ENCODE measurements around the gene UBE3B.

Gene UBE3B

GRCh38 chr12:109580272-109580671, 102.8 kb downstream of the UBE3B start:
- no peak for DNase-seq

GRCh38 chr12:109580684-109581333, 103.4 kb downstream of the UBE3B start:
- no peak for DNase-seq

DNA sequence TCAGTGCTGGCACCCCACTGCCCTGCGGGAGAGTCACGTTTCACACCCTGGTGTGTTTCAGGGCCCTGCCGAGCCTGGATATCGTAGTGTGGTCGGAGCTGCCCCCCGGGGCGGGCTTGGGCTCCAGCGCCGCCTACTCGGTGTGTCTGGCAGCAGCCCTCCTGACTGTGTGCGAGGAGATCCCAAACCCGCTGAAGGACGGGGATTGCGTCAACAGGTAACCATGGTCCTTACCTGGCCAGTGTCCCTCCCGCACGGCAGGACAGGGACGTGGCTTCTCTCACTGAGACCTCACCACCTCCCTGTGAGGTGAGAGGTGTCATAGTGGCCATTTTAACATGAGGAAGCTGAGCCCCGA, 103.9 kb downstream of the UBE3B start:
- no peak for DNase-seq

DNA sequence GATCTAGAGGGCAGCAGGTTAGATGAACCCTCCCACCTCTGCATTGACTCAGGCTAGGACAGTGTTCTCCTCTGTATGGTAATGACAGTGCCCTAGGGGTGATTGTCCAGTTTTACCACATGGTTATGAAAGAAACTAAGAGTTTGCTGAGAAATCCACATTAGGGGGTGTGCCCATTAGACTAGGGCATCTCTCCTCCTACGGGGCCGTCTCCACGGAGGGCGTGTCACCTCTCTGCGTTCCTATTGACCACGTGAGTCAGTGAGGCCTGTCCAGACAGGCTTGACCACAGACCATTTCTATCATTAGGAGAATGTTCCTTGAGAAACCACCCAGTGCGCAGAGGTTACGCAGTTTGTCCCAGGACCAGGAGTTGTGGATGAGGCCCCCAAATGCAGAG, 104.4 kb downstream of the UBE3B start:
- DNase-seq: no peak

DNA sequence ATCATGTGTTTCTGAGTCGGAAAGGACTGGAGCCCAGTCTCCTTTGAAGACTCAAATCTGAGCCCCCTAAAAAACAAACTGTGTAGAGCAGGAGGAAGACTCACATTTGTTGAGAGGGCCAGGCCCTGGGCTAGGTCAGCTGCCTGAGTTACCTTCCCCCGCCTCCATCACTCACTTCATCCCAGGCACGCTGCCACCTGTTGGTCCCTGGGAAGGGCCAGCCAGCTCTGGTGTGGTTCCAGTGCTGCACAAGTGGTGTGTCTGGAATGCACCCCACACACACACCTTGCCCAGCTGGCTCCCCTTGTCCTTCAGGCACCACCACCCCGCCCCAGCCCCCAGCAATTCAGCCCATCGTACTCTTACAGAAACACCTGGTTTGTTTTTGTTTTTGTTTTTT, 105.2 kb downstream of the UBE3B start:
- DNase-seq: no peak

- no peak for DNase-seq
Observed at GRCh38 chr12:109583733-109584132, 106.3 kb downstream of the UBE3B start.

Data from CD4-positive, alpha-beta T cell treated with Interferon alpha-2 for 1 hour (primary cell).